CD4-positive, alpha-beta T cell treated with Interleukin-1 beta for 1 hour (primary cell): ENCODE measurements around the gene ZNF581.
A peak's percentile ranks its signal among the peaks of the same experiment; 100 is the strongest.

ENCODE experiments used
- DNase-seq, 2 donors: peaks; one replicate each; pipeline ENCODE4 v3.0.0-alpha.2; 2020 to 2022

ZNF581 gene

GRCh38 chr19:55633861-55634260, 9.6 kb upstream of the ZNF581 start:
- DNase-seq, result no peak

GRCh38 chr19:55635334-55635717, 8.1 kb upstream of the ZNF581 start:
- peak; percentile 20 to 31 for DNase-seq

GRCh38 chr19:55635856-55636440, 7.5 kb upstream of the ZNF581 start:
- no peak for DNase-seq

GRCh38 chr19:55636723-55637122, 6.7 kb upstream of the ZNF581 start:
- DNase-seq, result no peak

GRCh38 chr19:55637534-55637933, 5.9 kb upstream of the ZNF581 start:
- DNase-seq, result no peak

GRCh38 chr19:55638864-55639359, 4.5 kb upstream of the ZNF581 start:
- peak; percentile 67 to 70 for DNase-seq

GRCh38 chr19:55640043-55640576, 3.3 kb upstream of the ZNF581 start:
- DNase-seq, result peak; percentile 80 to 85

- DNase-seq, result peak; percentile 57 to 68
Measured at GRCh38 chr19:55640577-55641425, 2.6 kb upstream of the ZNF581 start, which contains the start of gene ZNF580. TSS of gene ZNF580 (plus strand) at chr19:55641002. CDS start at chr19:55642509, 1,507 bp downstream.

GRCh38 chr19:55641426-55642152, 1.9 kb upstream of the ZNF581 start:
- DNase-seq, result peak in 1 of 2 donors; percentile 42

GRCh38 chr19:55642153-55643002, 1.1 kb upstream of the ZNF581 start:
- DNase-seq, result no peak

GRCh38 chr19:55643887-55644176, 383 bp downstream of the ZNF581 start:
- no peak for DNase-seq

GRCh38 chr19:55644191-55644833, 863 bp downstream of the ZNF581 start:
- no peak for DNase-seq

- no peak for DNase-seq
Measured at GRCh38 chr19:55644842-55645511, 1.5 kb downstream of the ZNF581 start.

GRCh38 chr19:55645512-55645881, 2.0 kb downstream of the ZNF581 start:
- no peak for DNase-seq

GRCh38 chr19:55646889-55647731, 3.7 kb downstream of the ZNF581 start:
- DNase-seq, result no peak

GRCh38 chr19:55647732-55648584, 4.5 kb downstream of the ZNF581 start, which contains the start of gene CCDC106:
TSS of gene CCDC106 (plus strand) at chr19:55648212. CDS start at chr19:55649047, 835 bp downstream.
- DNase-seq, result peak; percentile 41 to 48

GRCh38 chr19:55648585-55649267, 5.3 kb downstream of the ZNF581 start:
- no peak for DNase-seq

GRCh38 chr19:55649268-55650125, 6.0 kb downstream of the ZNF581 start:
- DNase-seq, result no peak
